HG02981 (cell line): ENCODE data around the gene MEOX2.

ENCODE experiments used
- ATAC-seq: cut with Tn5 transposase; IDR thresholded peaks from one replicate; pipeline ENCODE4 v1.9.1; 2021; ENCODE audit warnings: mild to moderate bottlenecking, moderate library complexity; ENCODE audit not compliant: unreplicated experiment

MEOX2 gene

GRCh38 chr7:15566476-15566875 is 120.0 kb downstream of the MEOX2 start:
- no peak for ATAC-seq

DNA sequence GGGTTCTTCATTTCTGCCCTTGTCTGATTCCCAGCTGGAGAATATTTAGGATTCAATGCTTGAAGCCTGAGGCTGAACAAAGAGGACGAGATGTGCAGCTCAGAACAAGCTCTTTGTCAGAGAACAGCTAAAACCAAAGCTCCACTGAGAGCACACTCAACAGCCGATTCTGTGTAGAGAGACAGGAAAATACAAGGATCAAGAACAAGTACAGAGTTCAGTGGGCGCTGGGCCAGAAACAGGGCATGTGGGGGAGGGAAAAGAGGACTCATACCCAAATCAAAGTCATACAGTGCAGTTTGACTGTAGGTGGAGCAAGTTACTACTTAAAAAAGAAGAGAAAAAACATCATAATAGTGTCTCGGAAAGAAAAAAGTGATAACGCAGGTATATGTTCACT is 124.6 kb downstream of the MEOX2 start, which contains the start of gene AGMO:
TSS of gene AGMO (minus strand) at position 181 of the 400 bp plus-strand sequence.
- no peak for ATAC-seq
